Activated CD4-positive, alpha-beta memory T cell treated with anti-CD3 and anti-CD28 coated beads for 36 hours (primary cell): ENCODE results near the gene FAM120AOS. TPM values are rescaled to one million over a fixed set of nuclear protein-coding genes. Genes with fewer than 3 reads are reported as not detected.

Source experiments
- CTCF ChIA-PET: fragments of 350-600 bp; sonication (Branson Sonifier 250); formaldehyde crosslinking; loops from one replicate; lab custom pipeline; 2021; ENCODE audit warnings: antibody characterized with exemption, inconsistent platforms; lab: Charles Lee
- POLR2A ChIA-PET: fragments of 350-600 bp; sonication (Branson Sonifier 250); formaldehyde crosslinking; loops from one replicate; lab custom pipeline; 2021; ENCODE audit warnings: antibody characterized with exemption; lab: Charles Lee
- DNase-seq: peaks from one replicate; pipeline ENCODE4 v3.0.0-alpha.2; 2020
- H3K27ac Mint-ChIP-seq: one replicate; pipeline ENCODE4 v1.8.0; 2021; ENCODE audit warnings: mixed read lengths
- H3K27me3 Mint-ChIP-seq: one replicate; pipeline ENCODE4 v1.8.0; 2021; ENCODE audit warnings: mixed read lengths
- H3K36me3 Mint-ChIP-seq: one replicate; pipeline ENCODE4 v1.8.0; 2021; ENCODE audit warnings: mixed read lengths
- H3K4me1 Mint-ChIP-seq: one replicate; pipeline ENCODE4 v1.8.0; 2021; ENCODE audit warnings: low read depth, mixed read lengths
- H3K4me3 Mint-ChIP-seq: one replicate; pipeline ENCODE4 v1.8.0; 2021; ENCODE audit warnings: mild to moderate bottlenecking, mixed read lengths
- H3K9me3 Mint-ChIP-seq: one replicate; pipeline ENCODE4 v1.8.0; 2021; ENCODE audit warnings: mixed read lengths
- intact Hi-C: fragments of 100-400 bp; cut with micrococcal nuclease; formaldehyde crosslinking; loops from one replicate; pipeline ENCODE4 v1.15.1; 2023
- total RNA-seq, 2 experiments: library from RNA; stranded (reverse); gene quantifications; one replicate each; pipeline ENCODE4 v1.2.3, GENCODE V29; 2021

Gene FAM120AOS
- total RNA-seq, 2 experiments from 2014 or later = 35.4 to 36.4 TPM

DNA sequence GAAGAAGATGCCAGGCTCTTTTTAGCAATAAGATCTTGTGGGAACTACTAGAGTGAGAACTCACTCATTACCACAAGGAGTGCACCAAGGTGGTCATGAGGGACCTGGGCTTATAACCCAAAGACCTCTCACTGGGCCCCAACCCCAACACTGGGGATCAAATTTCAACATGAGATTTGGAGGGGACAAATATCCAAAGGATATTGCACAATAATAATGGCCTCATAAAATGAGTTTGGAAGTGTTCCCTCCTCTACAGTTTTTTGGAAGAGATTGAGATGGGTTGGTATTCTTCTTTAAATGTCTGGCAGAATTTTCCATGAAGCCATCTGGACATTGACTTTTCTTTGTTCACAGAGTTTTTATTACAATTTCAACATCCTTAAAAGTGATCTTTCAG lies 39.9 kb downstream of the FAM120AOS start:
- ChIA-PET POLR2A (no interaction called here), CTCF (no interaction called here)
- intact Hi-C loops = no loop called here
- DNase-seq = no peak
- H3K4me1 Mint-ChIP-seq = no peaks in the 10 kb centered on the region
- H3K27ac Mint-ChIP-seq = no peak overlapping the region
- peaks cover 24% of the 10 kb centered on the region for H3K27me3 Mint-ChIP-seq
- H3K4me3 Mint-ChIP-seq = no peak overlapping the region
- H3K9me3 Mint-ChIP-seq = peaks cover 9% of the 10 kb centered on the region
- H3K36me3 Mint-ChIP-seq = peaks cover 2% of the 10 kb centered on the region

DNA sequence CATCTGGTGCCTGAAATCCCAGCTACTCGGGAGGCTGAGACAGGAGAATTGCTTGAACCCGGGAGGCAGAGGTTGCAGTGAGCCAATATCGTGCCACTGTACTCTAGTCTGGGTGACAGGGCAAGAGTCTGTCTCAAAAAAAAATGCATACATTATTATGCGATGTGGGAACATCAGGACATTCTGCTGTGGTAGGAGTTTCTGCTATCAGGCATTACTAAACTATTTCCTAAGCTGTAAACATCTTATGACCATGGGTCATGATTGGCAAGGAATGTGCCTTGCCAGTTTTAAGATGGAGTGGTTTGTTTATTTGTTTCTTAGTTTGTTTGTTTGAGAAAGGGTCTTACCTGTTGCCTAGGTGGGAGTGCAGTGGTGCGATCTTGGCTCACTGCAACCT lies 47.0 kb downstream of the FAM120AOS start:
- Mint-ChIP-seq H3K27me3 (peaks cover 10% of the 10 kb centered on the region), H3K4me3 (no peak overlapping the region), H3K9me3 (no peaks in the 10 kb centered on the region), H3K27ac (no peak overlapping the region), H3K36me3 (no peaks in the 10 kb centered on the region), H3K4me1 (no peaks in the 10 kb centered on the region)
- CTCF ChIA-PET = no interaction called here
- DNase-seq = no peak
- POLR2A ChIA-PET = no interaction called here
- intact Hi-C loops = no loop called here

DNA sequence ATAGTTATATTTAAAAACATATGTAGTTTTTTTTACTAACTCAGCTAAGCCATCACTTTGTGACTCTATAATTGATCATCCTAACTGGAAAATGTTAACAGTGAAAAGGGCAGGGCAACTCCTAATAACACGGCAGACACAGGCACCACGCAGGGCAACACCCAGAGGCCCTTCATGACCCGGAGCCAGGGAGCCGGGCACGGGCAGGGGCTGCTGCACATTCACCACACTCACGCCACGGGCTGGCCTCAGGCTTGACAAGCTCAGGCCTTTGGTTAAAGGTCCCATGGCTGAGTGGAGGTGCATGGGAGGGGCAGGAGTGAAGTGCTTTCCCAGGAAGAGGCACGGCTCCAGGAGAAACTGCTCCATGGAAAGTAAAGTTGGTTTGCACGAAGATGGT lies 54.9 kb downstream of the FAM120AOS start:
- POLR2A ChIA-PET = no interaction called here
- no peaks in the 10 kb centered on the region for H3K4me1 Mint-ChIP-seq
- H3K27ac Mint-ChIP-seq = no peak overlapping the region
- no peaks in the 10 kb centered on the region for H3K9me3 Mint-ChIP-seq
- no peaks in the 10 kb centered on the region for H3K36me3 Mint-ChIP-seq
- no peak overlapping the region for H3K4me3 Mint-ChIP-seq
- CTCF ChIA-PET = no interaction called here
- no peak for DNase-seq
- intact Hi-C loops = no loop called here
- H3K27me3 Mint-ChIP-seq = no peaks in the 10 kb centered on the region

DNA sequence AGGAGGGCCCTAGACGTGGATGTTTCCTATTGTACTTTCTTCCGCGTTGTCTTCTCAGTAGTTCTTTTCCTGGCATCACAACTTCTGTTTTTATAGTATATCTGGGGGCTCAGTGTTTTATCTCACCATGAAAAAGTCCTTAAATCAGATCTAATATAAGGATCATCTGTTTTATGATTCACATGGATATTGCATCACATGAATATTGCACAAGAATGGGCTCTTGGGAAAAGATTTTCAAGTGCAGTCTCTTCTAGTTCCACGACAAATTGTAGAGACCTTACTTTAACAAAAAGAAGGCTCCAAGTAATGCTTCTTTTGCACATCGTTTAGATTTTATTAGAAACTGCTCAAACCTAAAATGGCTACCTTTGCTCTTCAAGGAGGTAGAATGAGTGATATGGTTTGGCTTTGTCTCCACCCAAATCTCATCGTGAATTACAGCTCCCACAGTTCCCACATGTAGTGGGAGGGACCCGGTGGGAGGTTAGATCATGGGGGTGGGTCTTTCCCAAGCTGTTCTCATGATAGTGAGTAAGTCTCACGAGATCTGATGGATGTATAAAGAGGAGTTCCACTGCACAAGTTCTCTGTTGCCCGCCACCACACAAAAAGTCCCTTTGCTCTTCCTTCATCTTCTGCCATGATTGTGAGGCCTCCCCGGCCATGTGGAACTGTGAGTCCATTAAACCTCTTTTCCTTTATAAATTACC lies 55.6 kb downstream of the FAM120AOS start:
- Mint-ChIP-seq H3K4me3 (no peak overlapping the region), H3K27me3 (no peaks in the 10 kb centered on the region)

More for the DNA sequence above, 55.6 kb downstream of the FAM120AOS start:
- Mint-ChIP-seq H3K4me1 (no peaks in the 10 kb centered on the region), H3K9me3 (no peaks in the 10 kb centered on the region), H3K27ac (no peak overlapping the region), H3K36me3 (no peaks in the 10 kb centered on the region)
- DNase-seq = no peak
- CTCF ChIA-PET = no interaction called here
- POLR2A ChIA-PET = no interaction called here
- intact Hi-C loops = no loop called here

Other genes with a start within 250 kb of the FAM120AOS start
- gene FAM120A, start 1.9 kb downstream of the FAM120AOS start, total RNA-seq = 100 to 1,000 TPM; 124 to 126 TPM
- 10 to 100 TPM; 16.0 to 16.2 TPM for gene PHF2, start 123.0 kb upstream of the FAM120AOS start, total RNA-seq